ENCODE data around the gene GRIN2D. TPM values are rescaled to one million over a fixed set of nuclear protein-coding genes. Genes with fewer than 3 reads are reported as not detected.

GRIN2D gene
- total and polyA plus RNA-seq, 2 of the 8 experiments (the other 6 are each of a cell fraction or from before 2014, with no cell fraction given), result 2.2 to 12.4 TPM

DNA sequence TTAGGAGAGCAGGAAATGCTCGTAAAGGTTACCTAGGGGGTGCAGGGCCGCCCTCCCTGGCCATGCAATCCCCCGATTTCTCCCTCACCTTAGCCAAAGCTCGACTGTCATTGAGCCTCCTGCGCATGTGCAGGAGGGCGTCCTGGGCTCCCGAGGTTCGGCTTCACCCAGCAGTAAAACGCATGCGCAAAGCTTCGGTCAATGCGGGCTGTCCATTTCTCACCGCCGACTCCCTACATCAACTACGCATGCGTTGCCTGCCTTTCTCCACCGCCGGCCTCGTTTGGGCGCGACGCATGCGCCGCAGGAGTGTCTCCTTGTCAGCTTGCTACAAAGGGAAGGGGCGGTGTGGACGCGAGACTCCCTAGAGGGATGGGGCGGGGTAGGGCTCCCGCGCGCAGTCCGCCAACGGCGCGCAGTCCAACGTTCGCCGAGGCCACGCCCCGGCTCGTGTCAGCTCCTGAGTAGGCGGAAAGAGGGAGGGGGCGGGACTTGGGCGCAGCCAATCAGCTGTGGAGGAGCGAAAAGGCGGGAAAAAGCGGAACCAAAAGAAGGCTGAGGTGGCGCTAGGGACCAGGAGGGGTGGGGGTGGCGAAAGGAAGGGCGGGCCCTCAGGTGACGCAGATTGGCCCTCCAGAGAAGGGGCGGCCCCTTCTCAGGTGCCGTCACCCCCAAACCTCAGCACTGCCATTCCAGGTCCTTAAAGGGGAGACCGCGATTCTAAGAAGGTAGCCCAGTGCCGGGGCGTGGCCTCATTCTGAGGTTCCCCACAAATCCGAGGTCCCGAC is 29.5 kb upstream of the GRIN2D start, which contains the start of the genes SYNGR4 and TMEM143 (continued):
- TF ChIP-seq BRCA1 (IDR thresholded peaks at IDR 0.05; ENCODE audit: low read depth, low read length), result 0 out of 2 replicates have a peak, but pooled peaks have one; percentile 30
- TF ChIP-seq, protein P1, sequence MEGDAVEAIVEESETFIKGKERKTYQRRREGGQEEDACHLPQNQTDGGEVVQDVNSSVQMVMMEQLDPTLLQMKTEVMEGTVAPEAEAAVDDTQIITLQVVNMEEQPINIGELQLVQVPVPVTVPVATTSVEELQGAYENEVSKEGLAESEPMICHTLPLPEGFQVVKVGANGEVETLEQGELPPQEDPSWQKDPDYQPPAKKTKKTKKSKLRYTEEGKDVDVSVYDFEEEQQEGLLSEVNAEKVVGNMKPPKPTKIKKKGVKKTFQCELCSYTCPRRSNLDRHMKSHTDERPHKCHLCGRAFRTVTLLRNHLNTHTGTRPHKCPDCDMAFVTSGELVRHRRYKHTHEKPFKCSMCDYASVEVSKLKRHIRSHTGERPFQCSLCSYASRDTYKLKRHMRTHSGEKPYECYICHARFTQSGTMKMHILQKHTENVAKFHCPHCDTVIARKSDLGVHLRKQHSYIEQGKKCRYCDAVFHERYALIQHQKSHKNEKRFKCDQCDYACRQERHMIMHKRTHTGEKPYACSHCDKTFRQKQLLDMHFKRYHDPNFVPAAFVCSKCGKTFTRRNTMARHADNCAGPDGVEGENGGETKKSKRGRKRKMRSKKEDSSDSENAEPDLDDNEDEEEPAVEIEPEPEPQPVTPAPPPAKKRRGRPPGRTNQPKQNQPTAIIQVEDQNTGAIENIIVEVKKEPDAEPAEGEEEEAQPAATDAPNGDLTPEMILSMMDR (IDR thresholded peaks at IDR 0.05; ENCODE audit: control extremely low read depth in 1 of 3, insufficient read depth in 1 of 3, low read depth in 1 of 3, low read length in 3 of 3), result peak in 1 of 3 experiments; percentile 8; a peak in 1 of 4 replicates
- TF ChIP-seq SRF (IDR thresholded peaks at IDR 0.05; ENCODE audit: low read depth, low read length), result no peak
- TF ChIP-seq JUND (IDR thresholded peaks at IDR 0.05; ENCODE audit: low read length), result peak; percentile 43; the same call in 1 of the 2 replicates
- no peak for TF ChIP-seq GABPA (IDR thresholded peaks at IDR 0.05; ENCODE audit: borderline replicate concordance, insufficient read depth, low read length)
- TF ChIP-seq PHF8 (conservative IDR thresholded peaks at IDR 0.05; ENCODE audit: low read depth, low read length), result no peak; the same call in 1 of the 2 replicates
- TF ChIP-seq CHD2 (IDR thresholded peaks at IDR 0.05; ENCODE audit: low read length), result peak; percentile 73; the same call in 1 of the 2 replicates
- TF ChIP-seq KDM5A (IDR thresholded peaks at IDR 0.05; ENCODE audit: low read length), result no peak
- no peak for TF ChIP-seq RBBP5 (IDR thresholded peaks at IDR 0.05; ENCODE audit: borderline replicate concordance, low read depth, low read length)
- no peak for TF ChIP-seq SIX5 (IDR thresholded peaks at IDR 0.05; ENCODE audit: low read depth, low read length)
- TF ChIP-seq TEAD4 (IDR thresholded peaks at IDR 0.05; ENCODE audit: low read depth, low read length), result no peak
- TF ChIP-seq SIN3A (conservative IDR thresholded peaks at IDR 0.05 in 1 of 2, IDR thresholded peaks at IDR 0.05 in 1 of 2; ENCODE audit: low read depth in 1 of 2, low read length in 2 of 2), result no peak
- TF ChIP-seq, protein P2, sequence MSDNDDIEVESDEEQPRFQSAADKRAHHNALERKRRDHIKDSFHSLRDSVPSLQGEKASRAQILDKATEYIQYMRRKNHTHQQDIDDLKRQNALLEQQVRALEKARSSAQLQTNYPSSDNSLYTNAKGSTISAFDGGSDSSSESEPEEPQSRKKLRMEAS (IDR thresholded peaks at IDR 0.05), result peak; percentile 90
- TF ChIP-seq POU5F1 (IDR thresholded peaks at IDR 0.05; ENCODE audit: low read depth, low read length), result no peak

Measured in H1 (cell line).